GM21367 (cell line): ENCODE measurements around the gene SYS1.
"Not testable (repeated sequence)": the region's sequence is repeated elsewhere in the genome, so short reads cannot be mapped to it uniquely, and the experiment has no call there.

Experiments used
- ATAC-seq: cut with Tn5 transposase; IDR thresholded peaks from one replicate; pipeline ENCODE4 v1.9.1; 2021; ENCODE audit not compliant: unreplicated experiment

Gene SYS1

GRCh38 chr20:45339799-45340198 is 23.2 kb upstream of the SYS1 start:
- ATAC-seq: no peak

GRCh38 chr20:45340236-45340847 is 22.6 kb upstream of the SYS1 start:
- ATAC-seq: no peak

GRCh38 chr20:45340951-45341350 is 22.0 kb upstream of the SYS1 start:
- no peak for ATAC-seq

GRCh38 chr20:45341579-45341938 is 21.4 kb upstream of the SYS1 start:
- ATAC-seq: no peak

GRCh38 chr20:45341939-45342854 is 20.8 kb upstream of the SYS1 start:
- no peak for ATAC-seq

GRCh38 chr20:45342855-45343531 is 20.0 kb upstream of the SYS1 start:
- no peak for ATAC-seq

- no peak for ATAC-seq
These were observed 19.3 kb upstream of the SYS1 start for GRCh38 chr20:45343532-45344167.

- no peak for ATAC-seq
These were observed 18.6 kb upstream of the SYS1 start for GRCh38 chr20:45344168-45344860.

GRCh38 chr20:45345104-45345936 is 17.6 kb upstream of the SYS1 start:
- no peak for ATAC-seq

- no peak for ATAC-seq
These were observed 16.7 kb upstream of the SYS1 start for GRCh38 chr20:45346291-45346718.

GRCh38 chr20:45346851-45347250 is 16.1 kb upstream of the SYS1 start:
- no peak for ATAC-seq

GRCh38 chr20:45347297-45347935 is 15.5 kb upstream of the SYS1 start:
- no peak for ATAC-seq

- ATAC-seq: no peak
These were observed 14.8 kb upstream of the SYS1 start, which contains the start of gene SDC4 for GRCh38 chr20:45347936-45348778. SDC4 (minus strand) TSS chr20:45348424; CDS start chr20:45348384, 40 bp downstream.

- ATAC-seq: no peak
These were observed 12.7 kb upstream of the SYS1 start for GRCh38 chr20:45350217-45350616.

- ATAC-seq: not testable (repeated sequence)
These were observed 12.2 kb upstream of the SYS1 start for GRCh38 chr20:45350795-45351194.

GRCh38 chr20:45352729-45353128 is 10.2 kb upstream of the SYS1 start:
- ATAC-seq: no peak

- no peak for ATAC-seq
These were observed 9.2 kb upstream of the SYS1 start for GRCh38 chr20:45353746-45354145.

- no peak for ATAC-seq
These were observed 8.3 kb upstream of the SYS1 start for GRCh38 chr20:45354423-45355208.
